Activated CD4-positive, alpha-beta memory T cell treated with anti-CD3 and anti-CD28 coated beads for 36 hours (primary cell): ENCODE data around the gene NAV1. TPM values are rescaled to one million over a fixed set of nuclear protein-coding genes. Genes with fewer than 3 reads are reported as not detected.
"Not testable (repeated sequence)": the region's sequence is repeated elsewhere in the genome, so short reads cannot be mapped to it uniquely, and the experiment has no call there.

Experiments
- CTCF ChIA-PET: fragments of 350-600 bp; sonication (Branson Sonifier 250); formaldehyde crosslinking; loops from one replicate; lab custom pipeline; 2021; ENCODE audit warnings: antibody characterized with exemption, inconsistent platforms; lab: Charles Lee
- POLR2A ChIA-PET: fragments of 350-600 bp; sonication (Branson Sonifier 250); formaldehyde crosslinking; loops from one replicate; lab custom pipeline; 2021; ENCODE audit warnings: antibody characterized with exemption; lab: Charles Lee
- DNase-seq: peaks from one replicate; pipeline ENCODE4 v3.0.0-alpha.2; 2020
- H3K27ac Mint-ChIP-seq: one replicate; pipeline ENCODE4 v1.8.0; 2021; ENCODE audit warnings: mixed read lengths
- H3K27me3 Mint-ChIP-seq: one replicate; pipeline ENCODE4 v1.8.0; 2021; ENCODE audit warnings: mixed read lengths
- H3K36me3 Mint-ChIP-seq: one replicate; pipeline ENCODE4 v1.8.0; 2021; ENCODE audit warnings: mixed read lengths
- H3K4me1 Mint-ChIP-seq: one replicate; pipeline ENCODE4 v1.8.0; 2021; ENCODE audit warnings: low read depth, mixed read lengths
- H3K4me3 Mint-ChIP-seq: one replicate; pipeline ENCODE4 v1.8.0; 2021; ENCODE audit warnings: mild to moderate bottlenecking, mixed read lengths
- H3K9me3 Mint-ChIP-seq: one replicate; pipeline ENCODE4 v1.8.0; 2021; ENCODE audit warnings: mixed read lengths
- intact Hi-C: fragments of 100-400 bp; cut with micrococcal nuclease; formaldehyde crosslinking; loops from one replicate; pipeline ENCODE4 v1.15.1; 2023
- total RNA-seq, 2 experiments: library from RNA; stranded (reverse); gene quantifications; one replicate each; pipeline ENCODE4 v1.2.3, GENCODE V29; 2021

The NAV1 gene
- total RNA-seq, 2 experiments from 2014 or later: 2.2 to 2.6 TPM

GRCh38 chr1:201539561-201540431 lies 869 bp downstream of the NAV1 start:
- Mint-ChIP-seq H3K27me3 (peaks cover 50% of the 10 kb centered on the region), H3K36me3 (peaks cover 3% of the 10 kb centered on the region), H3K27ac (no peak overlapping the region), H3K4me3 (peak overlapping the region; percentile 57), H3K9me3 (no peaks in the 10 kb centered on the region), H3K4me1 (peaks cover 16% of the 10 kb centered on the region)
- ChIA-PET POLR2A (no interaction called here), CTCF (interaction anchor here (1.1 to 1.3 kb wide), 4 partner anchors 19 to 460 kb away, joined by 3 to 6 read pairs (median 4); no protein-coding TSS in a partner anchor)
- intact Hi-C loops: no loop called here
- no peak for DNase-seq

- intact Hi-C loops: no loop called here
- Mint-ChIP-seq H3K4me1 (peaks cover 12% of the 10 kb centered on the region), H3K27me3 (peaks cover 46% of the 10 kb centered on the region), H3K4me3 (no peak overlapping the region), H3K36me3 (peaks cover 3% of the 10 kb centered on the region), H3K9me3 (no peaks in the 10 kb centered on the region), H3K27ac (no peak overlapping the region)
- ChIA-PET POLR2A (no interaction called here), CTCF (interaction anchor here (0.6 to 1.3 kb wide), 4 partner anchors 28 to 458 kb away, joined by 3 to 6 read pairs (median 3); no protein-coding TSS in a partner anchor)
- no peak for DNase-seq
These were observed 2.2 kb downstream of the NAV1 start for GRCh38 chr1:201540846-201541735.

GRCh38 chr1:201542309-201543035 lies 3.5 kb downstream of the NAV1 start:
- DNase-seq: no peak
- H3K36me3 Mint-ChIP-seq: peaks cover 3% of the 10 kb centered on the region
- ChIA-PET POLR2A (no interaction called here), CTCF (interaction anchor here (2.0 kb wide), 1 partner anchor 17 kb away, joined by 5 read pairs; no protein-coding TSS in a partner anchor)
- H3K4me1 Mint-ChIP-seq: peaks cover 12% of the 10 kb centered on the region
- intact Hi-C loops: no loop called here
- H3K27ac Mint-ChIP-seq: no peak overlapping the region
- H3K4me3 Mint-ChIP-seq: no peak overlapping the region
- H3K9me3 Mint-ChIP-seq: no peaks in the 10 kb centered on the region
- peaks cover 34% of the 10 kb centered on the region for H3K27me3 Mint-ChIP-seq

GRCh38 chr1:201543871-201544642 lies 5.1 kb downstream of the NAV1 start:
- CTCF ChIA-PET: interaction anchor here (1.0 to 2.1 kb wide), 2 partner anchors 16 to 31 kb away, joined by 5 read pairs; no protein-coding TSS in a partner anchor
- DNase-seq: no peak
- Mint-ChIP-seq H3K36me3 (peaks cover 3% of the 10 kb centered on the region), H3K27me3 (peaks cover 22% of the 10 kb centered on the region), H3K27ac (no peak overlapping the region), H3K9me3 (no peaks in the 10 kb centered on the region), H3K4me1 (peaks cover 6% of the 10 kb centered on the region), H3K4me3 (no peak overlapping the region)
- intact Hi-C loops: no loop called here
- POLR2A ChIA-PET: no interaction called here

GRCh38 chr1:201544710-201545109 lies 5.8 kb downstream of the NAV1 start:
- intact Hi-C loops: no loop called here
- POLR2A ChIA-PET: no interaction called here
- no peak overlapping the region for H3K27ac Mint-ChIP-seq
- no peaks in the 10 kb centered on the region for H3K9me3 Mint-ChIP-seq
- peaks cover 3% of the 10 kb centered on the region for H3K4me1 Mint-ChIP-seq
- peaks cover 18% of the 10 kb centered on the region for H3K27me3 Mint-ChIP-seq
- DNase-seq: no peak
- CTCF ChIA-PET: interaction anchor here (1.0 to 2.1 kb wide), 2 partner anchors 15 to 32 kb away, joined by 5 read pairs; no protein-coding TSS in a partner anchor
- H3K4me3 Mint-ChIP-seq: no peak overlapping the region
- peaks cover 3% of the 10 kb centered on the region for H3K36me3 Mint-ChIP-seq

GRCh38 chr1:201545851-201546492 lies 7.0 kb downstream of the NAV1 start:
- CTCF ChIA-PET: interaction anchor here (0.7 to 1.4 kb wide), 2 partner anchors 14 to 247 kb away, joined by 3 to 7 read pairs; no protein-coding TSS in a partner anchor
- intact Hi-C loops: no loop called here
- Mint-ChIP-seq H3K4me3 (no peak overlapping the region), H3K4me1 (no peaks in the 10 kb centered on the region), H3K27ac (no peak overlapping the region), H3K9me3 (no peaks in the 10 kb centered on the region), H3K27me3 (peaks cover 6% of the 10 kb centered on the region), H3K36me3 (peaks cover 3% of the 10 kb centered on the region)
- POLR2A ChIA-PET: no interaction called here
- no peak for DNase-seq

GRCh38 chr1:201549522-201549921 lies 10.6 kb downstream of the NAV1 start:
- DNase-seq, H3K4me3 Mint-ChIP-seq, POLR2A ChIA-PET, H3K27me3 Mint-ChIP-seq, intact Hi-C loops, H3K27ac Mint-ChIP-seq, H3K4me1 Mint-ChIP-seq, H3K9me3 Mint-ChIP-seq, H3K36me3 Mint-ChIP-seq: not testable (repeated sequence)
- CTCF ChIA-PET: interaction anchor here (1.5 kb wide), 1 partner anchor 37 kb away, joined by 4 read pairs; no protein-coding TSS in a partner anchor

GRCh38 chr1:201551096-201551495 lies 12.2 kb downstream of the NAV1 start:
- no peaks in the 10 kb centered on the region for H3K9me3 Mint-ChIP-seq
- CTCF ChIA-PET: interaction anchor here (1.0 to 1.9 kb wide), 3 partner anchors 9 to 158 kb away, joined by 3 to 10 read pairs (median 3); no protein-coding TSS in a partner anchor

GRCh38 chr1:201551877-201552731 lies 13.2 kb downstream of the NAV1 start:
- CTCF ChIA-PET: interaction anchor here (0.6 to 1.9 kb wide), 4 partner anchors 8 to 157 kb away, joined by 3 to 10 read pairs (median 4); no protein-coding TSS in a partner anchor
- no peak overlapping the region for H3K4me3 Mint-ChIP-seq

More at GRCh38 chr1:201551096-201551495, 12.2 kb downstream of the NAV1 start:
- Mint-ChIP-seq H3K27me3 (no peaks in the 10 kb centered on the region), H3K36me3 (no peaks in the 10 kb centered on the region), H3K27ac (no peak overlapping the region), H3K4me3 (no peak overlapping the region), H3K4me1 (no peaks in the 10 kb centered on the region)
- POLR2A ChIA-PET: interaction anchor here (0.6 kb wide), 1 partner anchor 541 kb away, joined by 4 read pairs; no protein-coding TSS in a partner anchor
- no peak for DNase-seq
- intact Hi-C loops: no loop called here

GRCh38 chr1:201552941-201553351 lies 14.0 kb downstream of the NAV1 start:
- no peaks in the 10 kb centered on the region for H3K27me3 Mint-ChIP-seq
- no peaks in the 10 kb centered on the region for H3K36me3 Mint-ChIP-seq
- H3K4me1 Mint-ChIP-seq: no peaks in the 10 kb centered on the region
- H3K4me3 Mint-ChIP-seq: no peak overlapping the region
- POLR2A ChIA-PET: no interaction called here
- H3K27ac Mint-ChIP-seq: no peak overlapping the region
- intact Hi-C loops: no loop called here
- no peaks in the 10 kb centered on the region for H3K9me3 Mint-ChIP-seq
- CTCF ChIA-PET: no interaction called here
- no peak for DNase-seq

More at GRCh38 chr1:201551877-201552731, 13.2 kb downstream of the NAV1 start:
- no peaks in the 10 kb centered on the region for H3K9me3 Mint-ChIP-seq
- intact Hi-C loops: no loop called here
- H3K36me3 Mint-ChIP-seq: no peaks in the 10 kb centered on the region
- DNase-seq: no peak
- H3K27ac Mint-ChIP-seq: no peak overlapping the region
- POLR2A ChIA-PET: interaction anchor here (0.6 kb wide), 1 partner anchor 540 kb away, joined by 4 read pairs; no protein-coding TSS in a partner anchor
- no peaks in the 10 kb centered on the region for H3K4me1 Mint-ChIP-seq
- H3K27me3 Mint-ChIP-seq: no peaks in the 10 kb centered on the region
